DMS 273 treated with DMSO at 0.1 percent for 48 hours (cell line): ENCODE data around the gene ERGIC1.

Experiments
- DNase-seq: peaks from one replicate; lab custom pipeline; 2025; lab: John Stamatoyannopoulos, UW

The ERGIC1 gene

GRCh38 chr5:172902497-172903472 is 68.7 kb downstream of the ERGIC1 start:
- DNase-seq = no peak

- no peak for DNase-seq
These were observed 69.7 kb downstream of the ERGIC1 start for GRCh38 chr5:172903790-172904189.

GRCh38 chr5:172904312-172904642 is 70.2 kb downstream of the ERGIC1 start:
- DNase-seq = no peak

GRCh38 chr5:172904643-172905345 is 70.7 kb downstream of the ERGIC1 start:
- no peak for DNase-seq

- DNase-seq = no peak
These were observed 71.5 kb downstream of the ERGIC1 start for GRCh38 chr5:172905346-172906140.

- no peak for DNase-seq
These were observed 72.4 kb downstream of the ERGIC1 start for GRCh38 chr5:172906436-172906835.

- DNase-seq = no peak
These were observed 72.8 kb downstream of the ERGIC1 start for GRCh38 chr5:172906888-172907287.

GRCh38 chr5:172907657-172908056 is 73.6 kb downstream of the ERGIC1 start:
- no peak for DNase-seq

- no peak for DNase-seq
These were observed 74.6 kb downstream of the ERGIC1 start for GRCh38 chr5:172908662-172909061.

GRCh38 chr5:172909931-172910502 is 76.0 kb downstream of the ERGIC1 start:
- no peak for DNase-seq

GRCh38 chr5:172910828-172911627 is 77.0 kb downstream of the ERGIC1 start:
- DNase-seq = no peak

- DNase-seq = no peak
These were observed 77.5 kb downstream of the ERGIC1 start for GRCh38 chr5:172911628-172911880.

- DNase-seq = no peak
These were observed 77.9 kb downstream of the ERGIC1 start for GRCh38 chr5:172911976-172912375.

GRCh38 chr5:172913117-172913850 is 79.2 kb downstream of the ERGIC1 start:
- no peak for DNase-seq

- no peak for DNase-seq
These were observed 81.5 kb downstream of the ERGIC1 start for GRCh38 chr5:172915514-172915913.

GRCh38 chr5:172918421-172919371 is 84.6 kb downstream of the ERGIC1 start:
- DNase-seq = no peak

- DNase-seq = no peak
These were observed 85.7 kb downstream of the ERGIC1 start for GRCh38 chr5:172919525-172920446.

GRCh38 chr5:172920447-172920849 is 86.4 kb downstream of the ERGIC1 start:
- no peak for DNase-seq

GRCh38 chr5:172920995-172921394 is 86.9 kb downstream of the ERGIC1 start:
- no peak for DNase-seq
